Suppressor macrophage treated with lipopolysaccharide for 1 hour (primary cell): ENCODE results near the gene RAB28.

Experiments used
- DNase-seq, 3 donors: peaks; one replicate each; pipeline ENCODE4 v3.0.0-alpha.2; 2020 to 2022

The RAB28 gene

DNA sequence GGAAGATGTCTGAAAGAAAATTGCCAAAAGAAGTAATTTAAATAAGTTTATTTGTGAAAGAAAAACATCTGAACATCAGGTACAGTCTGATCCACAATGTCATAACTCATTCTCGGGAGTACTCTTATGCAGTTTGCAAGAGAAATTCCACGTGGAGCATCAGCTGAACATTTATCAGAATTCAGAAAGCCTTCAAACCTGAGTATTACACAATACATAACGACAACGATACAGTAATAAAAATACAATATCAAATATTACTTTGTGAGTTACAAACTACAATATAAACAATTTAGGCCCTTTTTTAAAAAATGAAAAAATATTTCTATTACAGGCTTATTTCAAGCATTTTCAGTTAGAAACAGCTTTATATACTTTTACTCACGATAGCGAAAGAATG, 116.4 kb downstream of the RAB28 start:
- no peak for DNase-seq

- no peak for DNase-seq
These were observed 116.9 kb downstream of the RAB28 start for GRCh38 chr4:13367244-13367643.

- no peak for DNase-seq
These were observed 118.9 kb downstream of the RAB28 start for GRCh38 chr4:13365195-13365594.

GRCh38 chr4:13364653-13365052, 119.5 kb downstream of the RAB28 start:
- no peak for DNase-seq

GRCh38 chr4:13364172-13364571, 120.0 kb downstream of the RAB28 start:
- no peak for DNase-seq

DNA sequence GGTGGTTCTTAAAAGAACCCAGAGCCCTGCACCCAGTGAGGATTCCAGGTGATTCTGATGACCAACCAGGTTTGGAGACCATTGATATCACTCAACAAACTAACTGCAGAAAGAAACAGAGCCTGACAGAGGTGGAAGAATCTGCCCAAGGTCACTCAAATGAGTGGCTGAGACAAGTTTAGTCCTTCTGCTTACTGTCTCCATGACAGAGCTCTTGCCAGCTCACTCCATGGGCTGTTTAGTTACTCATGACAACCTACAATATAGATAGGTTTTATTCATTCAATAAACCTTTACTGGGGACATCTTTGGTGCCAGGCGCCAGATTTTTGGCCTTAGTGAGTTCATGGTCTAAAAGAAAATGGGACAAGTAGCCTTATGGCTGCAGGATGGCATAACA, 124.3 kb downstream of the RAB28 start:
- no peak for DNase-seq

- DNase-seq: no peak
These were observed 128.8 kb downstream of the RAB28 start for GRCh38 chr4:13355111-13355880.

DNA sequence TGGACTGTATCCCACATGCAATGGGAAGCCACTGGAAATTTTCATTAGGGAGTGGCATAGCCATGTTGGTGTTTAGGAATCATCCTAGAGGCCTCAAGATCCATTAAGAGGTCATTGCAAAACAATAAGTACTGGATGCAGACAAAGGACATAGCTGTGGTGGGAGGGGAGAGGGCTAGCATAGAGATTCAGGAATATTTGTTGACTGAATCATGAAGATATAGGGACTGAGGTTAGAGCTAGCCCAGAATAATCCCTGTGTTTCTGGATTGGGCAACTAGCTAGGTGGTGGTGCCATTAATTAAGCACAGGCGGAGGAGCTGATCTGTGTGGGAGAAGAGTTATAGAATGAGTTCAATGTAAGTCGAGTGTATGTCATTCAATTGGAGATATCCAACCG, 135.0 kb downstream of the RAB28 start:
- DNase-seq: no peak

DNA sequence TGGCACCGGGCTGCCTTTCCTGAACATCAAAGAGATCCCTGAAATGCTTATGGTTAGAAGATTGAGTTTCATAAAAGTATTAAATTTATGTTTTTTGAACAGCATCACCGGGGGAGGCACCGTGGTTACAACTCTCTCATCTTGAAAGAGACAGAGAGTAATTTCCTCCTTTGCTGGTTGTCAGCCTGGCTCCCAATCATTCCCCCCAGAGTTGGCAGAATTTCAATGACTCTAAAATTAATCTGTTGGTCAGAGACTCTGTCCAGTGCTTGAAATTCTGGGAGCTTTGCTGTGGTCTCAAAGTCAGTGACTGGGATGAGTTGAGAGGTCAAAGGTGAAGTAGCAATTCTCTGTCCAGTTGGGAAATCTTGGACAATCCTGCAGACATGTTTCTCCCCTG, 135.9 kb downstream of the RAB28 start:
- DNase-seq: no peak

- DNase-seq: no peak
These were observed 136.5 kb downstream of the RAB28 start for GRCh38 chr4:13347517-13348125.

DNA sequence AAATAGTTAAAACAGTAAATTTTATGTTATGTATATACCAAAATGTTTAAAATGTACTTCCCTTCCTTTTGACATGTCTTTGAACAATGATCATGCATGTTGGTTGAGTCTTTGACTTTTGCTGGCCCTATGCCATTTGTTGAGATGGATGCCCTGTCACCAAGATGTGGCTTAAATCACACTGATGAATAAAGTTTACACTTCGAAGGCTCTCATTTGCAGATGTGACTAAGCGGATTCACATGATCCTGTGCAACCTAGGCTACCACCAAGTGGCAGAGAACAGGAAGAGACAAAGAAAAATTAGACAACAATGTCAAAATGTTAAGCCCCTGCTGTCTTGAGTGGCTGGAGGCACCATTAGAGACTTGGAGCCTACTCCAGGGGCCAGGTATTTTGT, 139.9 kb downstream of the RAB28 start:
- no peak for DNase-seq

GRCh38 chr4:13340672-13341071, 143.5 kb downstream of the RAB28 start:
- no peak for DNase-seq

DNA sequence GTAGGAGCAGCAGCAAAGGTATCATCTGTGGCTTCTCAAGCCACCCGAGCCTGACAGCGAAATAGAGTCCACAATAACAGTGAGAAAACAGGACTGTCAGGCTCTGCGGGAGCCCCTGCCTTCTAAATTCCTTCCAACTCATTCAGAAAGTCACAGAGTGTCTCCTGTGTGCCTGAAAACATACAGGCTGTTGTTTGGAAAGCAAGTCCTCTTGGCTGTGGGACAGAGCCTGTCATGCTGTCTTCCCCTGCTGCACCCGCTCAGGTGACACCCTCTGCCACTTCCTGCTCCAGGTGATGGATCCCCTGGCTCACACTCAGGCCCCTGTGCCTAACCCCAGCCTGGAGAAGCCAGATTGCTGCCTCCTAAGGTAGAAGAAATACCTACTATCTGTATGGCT, 152.3 kb downstream of the RAB28 start:
- DNase-seq: no peak

GRCh38 chr4:13329963-13330362, 154.2 kb downstream of the RAB28 start:
- DNase-seq: no peak

DNA sequence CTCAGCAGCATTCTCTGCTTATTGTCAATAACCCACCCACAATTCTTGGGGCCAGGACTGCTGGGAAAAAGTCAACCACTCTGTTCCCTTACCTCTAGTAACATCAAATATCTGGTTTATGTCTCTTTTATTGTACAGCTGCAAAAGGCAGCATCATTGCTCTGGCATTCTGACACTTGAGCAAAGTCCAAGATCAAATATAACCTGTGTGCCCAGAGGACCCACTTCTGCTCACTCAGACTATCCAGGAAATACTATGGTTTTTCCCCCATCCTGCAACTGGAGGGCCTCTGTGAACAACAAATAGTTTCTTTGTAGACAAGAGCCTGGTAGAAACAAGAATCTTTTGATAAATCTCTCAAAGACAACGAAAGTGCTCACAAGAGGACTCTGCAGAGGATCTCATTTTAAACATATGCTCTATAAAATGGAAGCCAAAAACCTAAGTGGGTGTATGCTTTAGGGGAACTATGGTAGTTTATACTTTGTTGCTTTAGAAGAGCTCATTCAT, 154.7 kb downstream of the RAB28 start:
- DNase-seq: no peak

- DNase-seq: no peak
These were observed 155.5 kb downstream of the RAB28 start for GRCh38 chr4:13328591-13328990.

GRCh38 chr4:13327991-13328390, 156.1 kb downstream of the RAB28 start:
- no peak for DNase-seq

- DNase-seq: no peak
These were observed 158.4 kb downstream of the RAB28 start for GRCh38 chr4:13325744-13326143.

DNA sequence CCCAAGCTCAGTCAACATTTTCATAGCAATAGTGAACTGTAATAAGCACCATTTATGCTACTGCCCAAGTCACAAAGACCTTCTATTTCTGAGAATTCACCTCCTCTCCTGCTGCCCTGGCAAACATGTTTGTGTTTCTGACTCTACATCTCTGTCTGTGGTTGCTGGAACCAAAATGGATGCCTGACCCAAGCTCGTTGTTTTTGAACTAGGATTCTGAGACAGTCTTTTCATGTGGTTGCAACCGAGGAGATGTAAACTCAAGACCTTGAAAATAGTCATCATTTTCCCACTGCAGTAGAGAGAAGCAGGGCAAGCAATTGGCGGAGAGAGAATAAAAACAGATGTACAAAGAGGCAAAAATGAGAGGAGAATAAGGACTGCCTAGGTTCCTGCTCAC, 160.2 kb downstream of the RAB28 start:
- DNase-seq: no peak

DNA sequence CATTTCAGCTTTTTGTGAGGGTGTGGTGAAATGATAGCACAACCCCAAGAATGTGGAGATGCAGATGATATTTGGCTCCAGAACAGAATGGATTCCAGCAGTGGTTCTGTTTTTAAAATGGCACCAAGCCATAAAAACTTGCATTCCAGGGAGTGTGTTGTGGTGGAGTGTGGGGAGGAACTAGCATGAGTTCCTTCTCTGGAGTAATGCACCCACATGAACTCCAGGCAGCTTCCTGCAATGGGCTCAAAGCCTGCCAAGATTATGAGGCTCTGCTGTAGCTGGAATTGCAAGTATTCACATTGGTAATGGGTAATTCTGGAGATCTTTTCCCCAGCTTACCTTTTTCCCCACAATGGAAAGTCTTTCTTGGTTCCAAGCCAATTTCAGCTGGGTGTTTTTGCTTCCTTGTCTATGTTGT, 161.4 kb downstream of the RAB28 start:
- DNase-seq: no peak
